ENCODE data around the gene LRRC27.

Gene LRRC27

GRCh38 chr10:132405463-132405991, 73.5 kb downstream of the LRRC27 start:
- DNase-seq: no peak

GRCh38 chr10:132406181-132406580, 74.2 kb downstream of the LRRC27 start:
- DNase-seq: no peak

GRCh38 chr10:132406750-132407149, 74.8 kb downstream of the LRRC27 start:
- no peak for DNase-seq

GRCh38 chr10:132407243-132407746, 75.3 kb downstream of the LRRC27 start:
- no peak for DNase-seq

GRCh38 chr10:132407846-132408278, 75.9 kb downstream of the LRRC27 start:
- no peak for DNase-seq

GRCh38 chr10:132408367-132408781, 76.4 kb downstream of the LRRC27 start:
- no peak for DNase-seq

- no peak for DNase-seq
Measured at GRCh38 chr10:132408823-132409666, 77.1 kb downstream of the LRRC27 start.

- no peak for DNase-seq
Measured at GRCh38 chr10:132409667-132410028, 77.7 kb downstream of the LRRC27 start.

GRCh38 chr10:132410056-132410778, 78.2 kb downstream of the LRRC27 start:
- DNase-seq: no peak

GRCh38 chr10:132410779-132411532, 79.0 kb downstream of the LRRC27 start:
- no peak for DNase-seq

- peak; percentile 43 for DNase-seq
Measured at GRCh38 chr10:132411561-132412253, 79.7 kb downstream of the LRRC27 start.

GRCh38 chr10:132412316-132413192, 80.6 kb downstream of the LRRC27 start:
- no peak for DNase-seq

- DNase-seq: no peak
Measured at GRCh38 chr10:132413226-132414205, 81.5 kb downstream of the LRRC27 start.

- DNase-seq: no peak
Measured at GRCh38 chr10:132414402-132415016, 82.5 kb downstream of the LRRC27 start.

GRCh38 chr10:132415255-132415654, 83.3 kb downstream of the LRRC27 start:
- no peak for DNase-seq

- DNase-seq: no peak
Measured at GRCh38 chr10:132415956-132416355, 84.0 kb downstream of the LRRC27 start.

GRCh38 chr10:132416566-132417256, 84.7 kb downstream of the LRRC27 start:
- DNase-seq: no peak

- no peak for DNase-seq
Measured at GRCh38 chr10:132417257-132417910, 85.4 kb downstream of the LRRC27 start.

Measured in fibroblast of skin of right quadriceps (primary cell).